Uterus (tissue), 2 donors: Measurements from ENCODE around the gene CLTC.

Experiments
- POLR2A ChIP-seq, 2 donors: fragments of 450-650 bp; IDR thresholded peaks; one replicate each; pipeline ENCODE4 v1.6.1; 2016; ENCODE audit warnings: antibody characterized with exemption in 2 of 2, mild to moderate bottlenecking in 1 of 2, moderate library complexity in 1 of 2
- TF ChIP-seq, protein P1 (sequence below), 4 experiments: fragments of 200-600 bp in 2 of 4; fragments of 450-650 bp in 2 of 4; sonication (generic) in 2 of 4; IDR thresholded peaks; one replicate each; pipeline ENCODE4 v1.5.1; 2016 to 2019; ENCODE audit warnings: antibody characterized with exemption in 4 of 4, mild to moderate bottlenecking in 2 of 4, moderate library complexity in 1 of 4

- no peak for TF ChIP-seq POLR2A (IDR thresholded peaks at IDR 0.05)
- TF ChIP-seq, protein P1, sequence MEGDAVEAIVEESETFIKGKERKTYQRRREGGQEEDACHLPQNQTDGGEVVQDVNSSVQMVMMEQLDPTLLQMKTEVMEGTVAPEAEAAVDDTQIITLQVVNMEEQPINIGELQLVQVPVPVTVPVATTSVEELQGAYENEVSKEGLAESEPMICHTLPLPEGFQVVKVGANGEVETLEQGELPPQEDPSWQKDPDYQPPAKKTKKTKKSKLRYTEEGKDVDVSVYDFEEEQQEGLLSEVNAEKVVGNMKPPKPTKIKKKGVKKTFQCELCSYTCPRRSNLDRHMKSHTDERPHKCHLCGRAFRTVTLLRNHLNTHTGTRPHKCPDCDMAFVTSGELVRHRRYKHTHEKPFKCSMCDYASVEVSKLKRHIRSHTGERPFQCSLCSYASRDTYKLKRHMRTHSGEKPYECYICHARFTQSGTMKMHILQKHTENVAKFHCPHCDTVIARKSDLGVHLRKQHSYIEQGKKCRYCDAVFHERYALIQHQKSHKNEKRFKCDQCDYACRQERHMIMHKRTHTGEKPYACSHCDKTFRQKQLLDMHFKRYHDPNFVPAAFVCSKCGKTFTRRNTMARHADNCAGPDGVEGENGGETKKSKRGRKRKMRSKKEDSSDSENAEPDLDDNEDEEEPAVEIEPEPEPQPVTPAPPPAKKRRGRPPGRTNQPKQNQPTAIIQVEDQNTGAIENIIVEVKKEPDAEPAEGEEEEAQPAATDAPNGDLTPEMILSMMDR (IDR thresholded peaks at IDR 0.05), result no peak
Observed at GRCh38 chr17:59643159-59644140, 23.8 kb downstream of the CLTC start.
